ENCODE results near the gene LGALS1. TPM values are rescaled to one million over a fixed set of nuclear protein-coding genes. Genes with fewer than 3 reads are reported as not detected.

The LGALS1 gene
- total RNA-seq, 1 donor = 3,707 TPM

- peak within 1 kb of the TSS; percentile 72 for H3K4me3 ChIP-seq (ENCODE audit: low read depth, low read length)
- no peak for TF ChIP-seq CTCF (IDR thresholded peaks at IDR 0.05; ENCODE audit: insufficient read depth, low read depth, low read length)
- DNase-seq (ENCODE audit: low read depth) = no peak
These were observed 36.2 kb upstream of the LGALS1 start, which contains the start of gene SH3BP1 for GRCh38 chr22:37639070-37639760. TSS of gene SH3BP1 (plus strand) at chr22:37639669. CDS start at chr22:37639788, 119 bp downstream.

- DNase-seq (ENCODE audit: low read depth) = no peak
- no peak for TF ChIP-seq CTCF (IDR thresholded peaks at IDR 0.05; ENCODE audit: insufficient read depth, low read depth, low read length)
- peak overlapping the region; percentile 72 for H3K4me3 ChIP-seq (ENCODE audit: low read depth, low read length)
These were observed 35.5 kb upstream of the LGALS1 start for GRCh38 chr22:37639771-37640590.

GRCh38 chr22:37640591-37641560, 34.6 kb upstream of the LGALS1 start:
- no peak for TF ChIP-seq CTCF (IDR thresholded peaks at IDR 0.05; ENCODE audit: insufficient read depth, low read depth, low read length)
- peak overlapping the region; percentile 72 for H3K4me3 ChIP-seq (ENCODE audit: low read depth, low read length)
- DNase-seq (ENCODE audit: low read depth) = no peak

- DNase-seq (ENCODE audit: low read depth) = no peak
- no peak for TF ChIP-seq CTCF (IDR thresholded peaks at IDR 0.05; ENCODE audit: insufficient read depth, low read depth, low read length)
- no peak overlapping the region for H3K4me3 ChIP-seq (ENCODE audit: low read depth, low read length)
These were observed 33.9 kb upstream of the LGALS1 start for GRCh38 chr22:37641561-37641949.

DNA sequence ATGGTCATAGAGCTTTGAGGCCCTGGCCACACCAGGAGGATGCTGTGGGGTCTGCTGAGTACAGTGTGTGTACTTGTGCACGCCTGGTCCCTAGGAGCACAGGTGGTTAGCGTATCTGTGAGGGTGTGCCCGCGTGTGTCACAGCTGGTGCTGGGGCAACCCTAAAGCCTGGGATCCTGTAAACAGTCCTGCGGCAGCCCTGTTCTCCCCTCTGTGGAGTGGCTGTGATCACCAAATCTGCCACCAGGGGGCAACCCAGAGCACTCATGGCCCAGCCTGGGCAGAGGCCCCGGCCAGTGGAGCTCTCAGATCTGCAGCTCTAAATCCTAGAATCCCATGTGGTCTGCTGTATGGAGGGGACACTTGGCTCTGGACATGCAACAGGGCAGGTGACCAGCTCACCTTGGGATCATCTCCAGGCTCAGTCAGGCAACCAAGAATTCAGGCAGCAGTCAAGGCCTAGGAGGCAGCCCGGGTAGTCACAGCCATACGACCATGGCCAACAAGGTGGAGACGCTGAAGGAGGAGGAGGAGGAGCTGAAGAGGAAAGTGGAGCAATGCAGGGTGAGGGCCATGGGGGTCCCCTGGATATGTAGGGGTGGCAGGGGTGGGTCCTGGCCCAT, 32.1 kb upstream of the LGALS1 start:
- peak; percentile 90 for TF ChIP-seq CTCF (IDR thresholded peaks at IDR 0.05; ENCODE audit: insufficient read depth, low read depth, low read length)
- peak; percentile 75 for DNase-seq (ENCODE audit: low read depth)

GRCh38 chr22:37647317-37647716, 28.1 kb upstream of the LGALS1 start:
- TF ChIP-seq CTCF (IDR thresholded peaks at IDR 0.05; ENCODE audit: insufficient read depth, low read depth, low read length) = no peak
- no peak for DNase-seq (ENCODE audit: low read depth)
- no peak overlapping the region for H3K4me3 ChIP-seq (ENCODE audit: low read depth, low read length)

More for the DNA sequence above, 32.1 kb upstream of the LGALS1 start:
- no peak overlapping the region for H3K4me3 ChIP-seq (ENCODE audit: low read depth, low read length)

Measured in fibroblast of villous mesenchyme (primary cell).